RCC 7860 (cell line): Measurements from ENCODE around the gene ACSBG1.

Source experiments
- DNase-seq: peaks from one replicate; pipeline ENCODE4 v3.0.0-alpha.2; 2015; ENCODE audit warnings: low spot score
- FAIRE-seq: peaks from 2 replicates; lab custom pipeline; 2012; peaks lifted over from hg19 to GRCh38; lab: Jason Lieb, UNC

The ACSBG1 gene

GRCh38 chr15:78204351-78205309 lies 29.7 kb downstream of the ACSBG1 start:
- FAIRE-seq = no peak

DNA sequence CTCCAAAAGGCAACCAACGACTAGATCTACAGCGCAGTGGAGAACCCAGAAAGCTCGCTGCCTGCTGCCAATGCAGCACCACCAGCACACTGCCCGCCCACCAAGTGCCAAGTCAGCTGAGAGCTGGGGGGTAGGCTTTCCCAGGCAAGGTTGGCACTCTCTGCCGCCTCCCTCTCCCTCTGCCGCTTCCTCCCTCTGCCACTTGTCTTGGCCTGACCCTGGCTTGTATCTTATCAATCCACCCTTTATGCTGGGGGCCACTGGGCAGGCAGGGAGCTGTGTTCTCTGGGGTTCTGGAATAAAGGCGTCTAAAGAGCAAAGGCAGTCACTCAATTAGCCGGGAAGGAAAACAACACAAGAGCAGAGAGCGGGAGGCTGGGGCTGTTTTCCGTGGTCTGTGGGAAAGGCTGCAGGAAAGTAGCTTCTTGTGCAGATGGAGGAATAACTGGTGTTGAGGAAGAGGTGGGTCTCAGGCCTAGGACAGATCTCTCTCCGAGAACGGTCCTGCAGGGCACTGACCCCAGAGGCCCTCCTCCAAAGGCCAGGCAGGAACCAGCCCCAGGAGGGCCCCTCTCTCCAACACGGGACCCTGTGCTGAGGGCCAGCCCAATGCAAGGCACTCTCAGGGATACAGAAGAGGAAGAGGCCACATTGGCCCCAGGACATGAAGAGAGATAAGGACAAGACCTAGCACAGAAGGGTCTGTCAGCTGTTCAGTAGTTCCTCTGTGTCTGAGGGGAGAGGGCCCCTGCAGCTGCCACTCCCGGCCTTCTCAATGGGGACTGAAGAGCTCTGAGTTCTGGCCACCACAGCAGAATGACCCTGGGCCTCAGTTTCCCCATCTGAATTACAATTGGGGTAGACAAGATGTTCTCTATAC lies 30.8 kb downstream of the ACSBG1 start:
- FAIRE-seq (no peak), DNase-seq (no peak)

More at GRCh38 chr15:78204351-78205309, 29.7 kb downstream of the ACSBG1 start:
- DNase-seq = no peak

GRCh38 chr15:78201281-78202190 lies 32.8 kb downstream of the ACSBG1 start:
- DNase-seq = no peak
- no peak for FAIRE-seq

GRCh38 chr15:78200276-78200930 lies 34.0 kb downstream of the ACSBG1 start:
- DNase-seq (no peak), FAIRE-seq (no peak)

DNA sequence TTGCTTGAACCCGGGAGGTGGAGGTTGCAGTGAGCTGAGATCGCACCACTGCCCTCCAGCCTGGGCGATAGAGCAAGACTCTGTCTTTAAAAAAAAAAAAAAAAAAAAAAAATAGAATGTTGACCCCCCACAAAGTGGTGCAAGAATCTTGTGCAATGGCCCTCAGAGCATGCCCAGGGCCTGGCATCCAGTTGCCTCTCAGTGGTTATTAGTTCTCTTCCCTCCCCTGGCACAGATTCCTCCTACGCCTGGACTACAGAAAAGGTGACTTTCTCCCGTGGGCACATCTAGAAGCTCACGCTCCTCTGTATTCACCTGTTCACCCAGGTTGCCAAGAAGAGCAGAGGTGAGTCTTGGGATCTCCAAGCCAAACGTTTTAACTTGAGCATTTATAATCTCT lies 36.7 kb downstream of the ACSBG1 start:
- DNase-seq = no peak
- FAIRE-seq = no peak

DNA sequence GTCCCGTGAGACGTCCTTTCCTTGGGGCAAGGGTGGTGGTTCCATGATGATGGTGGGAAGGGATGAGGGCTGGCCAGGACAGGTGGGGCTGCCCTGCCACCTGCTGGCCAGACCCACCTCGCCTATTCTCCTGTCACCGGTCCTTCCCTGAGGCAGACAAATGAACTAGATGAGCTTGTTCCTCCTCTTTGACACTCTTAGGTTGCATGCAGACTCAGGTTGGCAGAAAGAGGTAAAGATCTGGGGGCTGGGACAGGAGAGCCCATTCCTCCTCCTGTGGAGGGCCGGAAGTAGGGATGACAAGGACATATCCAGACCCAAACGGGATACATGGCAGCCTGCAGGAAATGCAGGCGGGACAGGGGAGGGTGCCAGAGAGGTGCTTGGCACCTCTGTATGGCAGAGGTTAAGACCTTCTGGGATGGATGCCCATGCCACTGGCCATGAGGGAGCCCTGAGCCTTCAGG lies 38.6 kb downstream of the ACSBG1 start:
- FAIRE-seq (no peak), DNase-seq (peak; percentile 23)

DNA sequence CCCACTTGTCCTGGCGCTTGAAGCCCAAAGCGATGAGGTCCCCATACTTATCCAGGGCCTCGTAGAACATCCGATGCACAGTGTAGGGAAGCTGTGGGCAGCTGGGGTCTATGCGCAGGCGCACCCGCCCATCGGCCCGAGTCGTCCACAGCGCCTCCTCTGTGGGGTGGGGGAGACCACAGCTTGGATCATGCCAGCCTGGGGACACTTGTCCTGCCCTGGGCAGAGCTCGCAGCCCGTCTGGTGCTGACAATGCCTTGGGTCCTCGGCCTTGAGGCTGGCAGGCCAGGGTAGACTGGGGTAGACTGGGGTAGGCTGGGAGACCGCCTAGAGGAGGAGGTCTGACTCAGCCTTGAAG lies 39.8 kb downstream of the ACSBG1 start:
- DNase-seq (no peak), FAIRE-seq (no peak)

GRCh38 chr15:78193731-78194567 lies 40.4 kb downstream of the ACSBG1 start:
- no peak for FAIRE-seq
- no peak for DNase-seq

- FAIRE-seq (no peak), DNase-seq (no peak)
These were observed 41.4 kb downstream of the ACSBG1 start for GRCh38 chr15:78192826-78193594.

- FAIRE-seq = no peak
- no peak for DNase-seq
These were observed 51.5 kb downstream of the ACSBG1 start for GRCh38 chr15:78182821-78183220.

- DNase-seq = no peak
- no peak for FAIRE-seq
These were observed 52.0 kb downstream of the ACSBG1 start for GRCh38 chr15:78182336-78182700.

- DNase-seq = no peak
- FAIRE-seq = no peak
These were observed 54.5 kb downstream of the ACSBG1 start for GRCh38 chr15:78179906-78180305.

DNA sequence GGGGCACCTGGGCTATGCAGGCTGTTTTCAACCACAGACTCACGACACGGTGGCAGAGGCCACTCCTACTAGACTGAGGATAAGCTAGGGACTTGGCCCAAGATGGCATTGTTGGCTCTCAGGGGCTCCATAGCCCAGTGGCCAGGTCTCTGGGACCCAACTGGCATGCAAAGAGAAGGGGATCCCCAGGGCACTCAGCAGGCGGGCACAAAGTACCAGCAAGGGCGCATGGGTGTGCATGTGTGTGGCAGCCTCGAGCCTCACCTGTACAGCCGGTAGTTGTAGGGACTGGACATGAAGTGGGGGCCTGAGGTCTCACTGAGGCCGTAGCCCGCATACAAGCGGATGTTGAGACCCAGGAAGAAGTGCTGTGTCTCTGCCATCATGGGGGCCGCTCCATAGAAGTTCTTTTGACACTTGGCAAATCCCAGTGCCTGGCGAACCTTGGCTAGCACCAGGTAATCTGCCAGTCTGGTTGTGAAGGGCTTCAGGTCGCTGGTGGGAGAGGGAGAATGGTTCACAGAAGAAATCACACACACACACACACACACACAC lies 55.0 kb downstream of the ACSBG1 start:
- DNase-seq (no peak), FAIRE-seq (no peak)

DNA sequence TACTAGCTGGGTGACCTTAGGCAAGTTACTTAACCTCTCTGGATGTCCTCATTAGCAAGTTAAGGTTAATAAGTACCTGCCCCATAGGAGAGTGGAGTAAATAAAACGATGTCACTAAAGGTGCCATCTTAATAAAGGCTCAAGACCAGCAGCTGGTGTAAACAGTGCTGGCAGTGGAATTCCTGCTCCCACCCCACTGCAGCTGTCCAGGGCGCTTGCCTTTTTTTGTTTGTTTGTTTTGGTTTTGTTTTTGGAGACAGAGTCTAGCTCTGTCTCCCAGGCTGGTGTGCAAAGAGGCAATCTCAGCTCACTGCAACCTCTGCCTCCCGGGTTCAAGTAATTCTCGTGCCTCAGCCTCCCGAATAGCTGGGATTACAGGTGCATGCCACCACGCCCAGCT lies 56.3 kb downstream of the ACSBG1 start:
- FAIRE-seq (no peak), DNase-seq (no peak)

DNA sequence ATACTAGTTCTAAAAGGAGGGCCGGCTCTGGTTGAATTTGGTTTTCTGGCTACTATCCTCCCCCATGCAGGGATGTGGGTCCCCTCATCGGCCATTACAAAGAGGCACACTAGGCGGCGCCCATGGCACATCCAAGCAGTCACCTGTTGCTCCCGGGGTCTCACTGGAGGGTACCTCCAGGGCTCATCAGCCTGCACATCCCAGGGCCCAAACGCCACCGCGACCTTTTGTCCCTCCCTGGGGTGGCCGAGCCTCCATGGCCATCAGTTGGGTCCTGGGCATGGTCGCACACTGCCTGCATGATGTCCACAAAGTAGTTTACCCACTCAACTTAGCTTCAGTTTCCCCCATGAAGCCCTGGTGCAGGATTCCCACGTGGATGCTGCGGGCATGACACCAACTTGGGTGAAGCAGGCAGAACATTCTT lies 56.9 kb downstream of the ACSBG1 start:
- DNase-seq = no peak
- FAIRE-seq = no peak

- DNase-seq (no peak), FAIRE-seq (no peak)
These were observed 59.0 kb downstream of the ACSBG1 start for GRCh38 chr15:78175330-78175729.

DNA sequence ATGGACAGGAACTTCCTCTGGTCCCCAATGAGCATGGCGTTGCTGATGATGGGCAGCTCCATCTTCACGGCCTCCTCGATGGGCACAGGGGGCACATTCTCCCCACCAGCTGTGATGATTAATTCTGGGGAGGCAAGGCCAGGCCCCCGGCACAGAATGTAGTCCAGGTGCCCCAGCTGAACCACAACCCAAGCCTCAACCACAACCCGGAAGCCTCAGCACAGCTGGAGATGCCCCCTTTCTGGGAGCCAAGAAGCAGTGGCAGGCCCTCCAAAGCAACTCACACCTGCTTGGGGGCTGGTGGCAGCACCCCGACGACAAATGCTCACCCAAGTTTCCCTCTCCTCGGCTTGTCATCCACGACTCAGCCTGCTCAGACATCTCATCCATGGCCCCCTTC lies 60.0 kb downstream of the ACSBG1 start:
- FAIRE-seq (no peak), DNase-seq (no peak)

DNA sequence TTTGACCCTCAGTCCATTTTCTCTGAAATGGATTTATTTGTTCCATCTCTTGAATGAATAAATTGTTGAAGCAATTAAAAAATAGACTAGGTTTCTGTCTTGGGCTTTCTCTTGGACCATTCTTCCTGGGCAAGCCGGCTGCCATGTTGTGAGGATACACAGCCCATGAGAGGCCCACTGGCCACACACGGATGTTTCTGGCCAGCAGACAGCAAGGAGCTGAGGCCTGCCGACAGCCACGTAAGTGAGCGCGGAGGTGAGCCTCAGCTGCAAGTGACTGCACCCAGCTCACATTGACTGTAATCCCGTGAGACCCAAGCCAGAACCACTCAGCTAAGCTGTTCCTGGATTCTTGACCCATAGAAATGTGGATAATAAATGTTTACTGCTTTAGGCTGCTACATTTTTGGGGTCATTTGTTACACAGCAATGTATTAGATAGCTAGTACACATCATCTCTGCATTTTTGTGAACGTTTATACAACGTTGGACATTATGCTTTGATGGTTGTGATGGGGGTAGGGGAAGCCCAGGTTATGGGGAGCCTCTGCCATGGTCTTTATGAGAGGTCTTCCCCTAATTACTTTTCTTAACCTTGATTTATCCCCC lies 62.4 kb downstream of the ACSBG1 start:
- DNase-seq (no peak), FAIRE-seq (no peak)
